Measurements from ENCODE around the gene NT5M. TPM values are rescaled to one million over a fixed set of nuclear protein-coding genes. Genes with fewer than 3 reads are reported as not detected.
A peak's percentile ranks its signal among the peaks of the same experiment; 100 is the strongest.

NT5M gene
- total and polyA plus RNA-seq, 2 donors from 2014 or later = 2.8 to 10.0 TPM

DNA sequence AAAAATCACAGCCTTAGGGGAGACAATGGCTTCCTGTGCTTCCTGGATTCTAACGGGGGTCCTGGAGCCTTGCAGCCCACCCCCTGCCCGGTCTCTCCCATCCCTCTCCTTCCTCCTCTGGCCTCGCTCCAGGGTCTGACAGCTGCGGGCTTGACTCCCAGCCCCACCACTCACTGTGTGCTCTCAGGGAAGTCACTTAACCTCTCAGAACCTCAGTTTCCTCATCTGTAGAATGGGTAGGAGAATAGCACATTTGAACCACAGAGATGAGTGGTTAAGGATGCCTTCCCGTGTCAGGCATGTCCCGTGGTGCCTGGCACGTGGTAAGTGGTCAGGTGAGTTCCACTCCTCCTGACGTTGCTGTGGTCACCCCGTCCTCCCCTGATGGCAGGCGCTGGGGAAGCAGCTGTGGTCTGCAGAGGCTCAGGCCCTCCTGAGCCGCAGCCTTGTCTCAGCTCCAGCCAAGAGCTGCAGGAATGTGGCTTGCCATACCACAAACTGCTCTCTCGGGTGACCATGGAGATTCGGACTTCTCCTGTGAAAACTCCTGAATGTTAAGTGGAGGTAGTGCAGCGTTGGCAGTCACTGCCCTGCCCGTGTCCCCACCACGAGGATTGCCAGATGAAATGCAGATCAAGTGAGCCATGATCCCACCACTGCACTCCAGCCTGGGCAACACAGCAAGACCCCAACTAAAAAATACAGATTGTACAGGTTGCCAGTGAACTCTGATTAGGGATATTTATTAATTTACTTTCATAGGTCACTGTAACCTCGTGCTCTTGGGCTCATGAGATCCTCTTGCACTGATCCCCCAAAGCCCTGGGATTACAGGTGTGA is 85.7 kb downstream of the NT5M start:
- Histone ChIP-seq H3K36me3 (ENCODE audit: control insufficient read depth in 2 of 3, insufficient read depth in 3 of 3, low read length in 3 of 3) (no peaks in the 10 kb centered on the region), H3K27ac (ENCODE audit: low read depth in 2 of 2, low read length in 2 of 2) (peak overlapping the region in 1 of 2 donors; percentile 58), H3K9me3 (ENCODE audit: control insufficient read depth in 2 of 3, insufficient read depth in 1 of 3, low read length in 3 of 3) (no peaks in the 10 kb centered on the region), H3K27me3 (ENCODE audit: control insufficient read depth, insufficient read depth, low read length) (no peaks in the 10 kb centered on the region), H3K4me1 (ENCODE audit: control insufficient read depth in 2 of 3, insufficient read depth in 2 of 3, low read depth in 1 of 3, low read length in 3 of 3) (peaks cover 0 to 12% (median 0%) of the 10 kb centered on the region in 3 donors), H3K9ac (ENCODE audit: low read length in 3 of 3) (no peak overlapping the region), H3K4me3 (ENCODE audit: low read length in 3 of 3) (no peak overlapping the region)
- TF ChIP-seq, protein P1, sequence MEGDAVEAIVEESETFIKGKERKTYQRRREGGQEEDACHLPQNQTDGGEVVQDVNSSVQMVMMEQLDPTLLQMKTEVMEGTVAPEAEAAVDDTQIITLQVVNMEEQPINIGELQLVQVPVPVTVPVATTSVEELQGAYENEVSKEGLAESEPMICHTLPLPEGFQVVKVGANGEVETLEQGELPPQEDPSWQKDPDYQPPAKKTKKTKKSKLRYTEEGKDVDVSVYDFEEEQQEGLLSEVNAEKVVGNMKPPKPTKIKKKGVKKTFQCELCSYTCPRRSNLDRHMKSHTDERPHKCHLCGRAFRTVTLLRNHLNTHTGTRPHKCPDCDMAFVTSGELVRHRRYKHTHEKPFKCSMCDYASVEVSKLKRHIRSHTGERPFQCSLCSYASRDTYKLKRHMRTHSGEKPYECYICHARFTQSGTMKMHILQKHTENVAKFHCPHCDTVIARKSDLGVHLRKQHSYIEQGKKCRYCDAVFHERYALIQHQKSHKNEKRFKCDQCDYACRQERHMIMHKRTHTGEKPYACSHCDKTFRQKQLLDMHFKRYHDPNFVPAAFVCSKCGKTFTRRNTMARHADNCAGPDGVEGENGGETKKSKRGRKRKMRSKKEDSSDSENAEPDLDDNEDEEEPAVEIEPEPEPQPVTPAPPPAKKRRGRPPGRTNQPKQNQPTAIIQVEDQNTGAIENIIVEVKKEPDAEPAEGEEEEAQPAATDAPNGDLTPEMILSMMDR (IDR thresholded peaks at IDR 0.05; ENCODE audit: borderline replicate concordance, extremely low read depth, insufficient read depth) = no peak
- FAIRE-seq (no peak), DNase-seq (no peak)
- intact Hi-C loops (cut with DNase I) = no loop called here

DNA sequence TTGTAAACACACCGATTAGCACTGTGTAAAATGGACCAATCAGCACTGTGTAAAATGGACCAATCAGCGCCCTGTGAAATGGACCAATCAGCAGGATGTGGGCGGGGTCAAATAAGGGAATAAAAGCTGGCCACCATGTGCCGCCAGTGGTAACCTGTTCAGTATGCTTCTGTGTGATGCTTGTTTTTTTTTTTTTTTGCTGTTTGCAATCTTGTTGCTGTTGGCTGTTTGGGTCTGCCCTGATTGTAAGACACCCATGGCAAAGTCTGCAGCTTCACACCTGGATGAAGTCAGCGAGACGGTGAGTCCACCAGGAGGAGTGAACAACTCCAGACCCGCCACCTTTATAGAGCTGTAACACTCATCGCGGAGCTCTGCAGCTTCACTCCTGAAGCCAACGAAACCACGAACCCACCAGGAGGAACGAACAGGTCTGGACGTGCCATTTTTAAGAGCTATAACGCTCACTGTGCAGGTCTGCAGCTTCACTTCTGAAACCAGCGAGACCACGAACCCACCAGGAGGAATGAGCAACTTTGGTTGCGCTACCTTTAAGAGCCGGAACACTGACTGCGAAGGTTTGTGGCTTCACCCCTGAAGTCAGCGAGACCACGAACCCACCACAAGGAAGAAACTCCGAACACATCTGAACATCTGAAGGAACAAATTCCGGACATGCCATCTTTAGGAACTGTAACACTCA is 88.6 kb downstream of the NT5M start:
- Histone ChIP-seq H3K27ac (ENCODE audit: low read depth in 2 of 2, low read length in 2 of 2) (no peak overlapping the region), H3K9me3 (ENCODE audit: control insufficient read depth in 2 of 3, insufficient read depth in 1 of 3, low read length in 3 of 3) (no peaks in the 10 kb centered on the region), H3K9ac (ENCODE audit: low read length in 3 of 3) (no peak overlapping the region), H3K36me3 (ENCODE audit: control insufficient read depth in 2 of 3, insufficient read depth in 3 of 3, low read length in 3 of 3) (no peaks in the 10 kb centered on the region), H3K4me3 (ENCODE audit: low read length in 3 of 3) (no peak overlapping the region), H3K27me3 (ENCODE audit: control insufficient read depth, insufficient read depth, low read length) (no peaks in the 10 kb centered on the region), H3K4me1 (ENCODE audit: control insufficient read depth in 2 of 3, insufficient read depth in 2 of 3, low read depth in 1 of 3, low read length in 3 of 3) (peaks cover 0 to 12% (median 0%) of the 10 kb centered on the region in 3 donors)
- intact Hi-C loops (cut with DNase I) = no loop called here
- FAIRE-seq (no peak), DNase-seq (no peak)
- TF ChIP-seq, protein P1 (IDR thresholded peaks at IDR 0.05; ENCODE audit: borderline replicate concordance, extremely low read depth, insufficient read depth) = no peak

DNA sequence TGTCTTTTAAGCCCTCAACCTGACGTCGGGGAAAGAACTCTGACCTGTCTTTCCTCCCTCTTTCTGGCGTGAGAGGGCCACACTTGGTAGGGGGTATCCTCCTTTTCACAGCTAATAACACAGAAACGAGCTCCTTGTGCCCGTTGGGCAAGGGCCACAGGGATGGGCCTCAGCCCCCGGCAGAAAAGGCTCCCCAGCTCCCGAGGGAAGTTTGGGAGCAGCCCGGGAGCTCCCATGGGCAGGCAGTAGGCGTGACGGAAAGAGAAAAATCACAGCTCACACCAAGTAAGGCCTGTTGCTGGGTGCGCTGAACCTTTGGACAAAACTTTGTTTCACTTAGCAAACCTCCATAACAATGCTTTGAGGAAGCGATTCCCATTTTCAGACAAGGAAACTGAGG is 90.8 kb downstream of the NT5M start:
- Histone ChIP-seq H3K9me3 (ENCODE audit: control insufficient read depth in 2 of 3, insufficient read depth in 1 of 3, low read length in 3 of 3) (no peaks in the 10 kb centered on the region), H3K4me1 (ENCODE audit: control insufficient read depth in 2 of 3, insufficient read depth in 2 of 3, low read depth in 1 of 3, low read length in 3 of 3) (no peaks in the 10 kb centered on the region), H3K27ac (ENCODE audit: low read depth in 2 of 2, low read length in 2 of 2) (no peak overlapping the region), H3K9ac (ENCODE audit: low read length in 3 of 3) (no peak overlapping the region), H3K4me3 (ENCODE audit: low read length in 3 of 3) (no peak overlapping the region), H3K27me3 (ENCODE audit: control insufficient read depth, insufficient read depth, low read length) (no peaks in the 10 kb centered on the region), H3K36me3 (ENCODE audit: control insufficient read depth in 2 of 3, insufficient read depth in 3 of 3, low read length in 3 of 3) (no peaks in the 10 kb centered on the region)
- DNase-seq = no peak
- TF ChIP-seq, protein P1 (IDR thresholded peaks at IDR 0.05; ENCODE audit: borderline replicate concordance, extremely low read depth, insufficient read depth) = no peak
- FAIRE-seq = no peak
- intact Hi-C loops (cut with DNase I) = no loop called here
